A549 (cell line): ENCODE measurements around the gene EPB41L5. TPM values are rescaled to one million over a fixed set of nuclear protein-coding genes. Genes with fewer than 3 reads are reported as not detected.

Experiments used
- ATAC-seq, 2 experiments: fragments of 200-7000 bp in 1 of 2; fragments of >200 bp in 1 of 2; cut with Nextera tagmentation in 1 of 2; cut with Tn5 transposase in 1 of 2; 3 replicates each; pipeline versions ENCODE4 v1.8.0 to v1.9.1; 2018 to 2020; ENCODE audit warnings: mild to moderate bottlenecking in 1 of 2, moderate library complexity in 1 of 2
- CTCF ChIA-PET: fragments of 300-600 bp; sonication (Branson Sonifier 250); formaldehyde crosslinking; extraction: SDS; loops from one replicate; lab custom pipeline; 2021; ENCODE audit warnings: antibody characterized with exemption, inconsistent platforms; lab: Yijun Ruan, JAX
- POLR2A ChIA-PET: fragments of 350-600 bp; formaldehyde crosslinking; extraction: SDS; loops from one replicate; lab custom pipeline; 2021; ENCODE audit warnings: antibody characterized with exemption, inconsistent platforms; lab: Yijun Ruan, JAX
- DNase-seq, 2 experiments: peaks; one replicate each; pipeline versions ENCODE4 v3.0.0 to v3.0.0-alpha.2; 2011 to 2016; ENCODE audit warnings: low read depth in 1 of 2, low spot score in 1 of 2
- FAIRE-seq: peaks from 2 replicates; lab custom pipeline; 2011; peaks lifted over from hg19 to GRCh38; lab: Jason Lieb, UNC
- H3K27ac ChIP-seq, 2 experiments: fragments of >200 bp; sonication (Bioruptor Twin); formaldehyde crosslinking; 3 replicates each; pipeline ENCODE4 v1.5.1; 2016 to 2017
- H3K4me1 ChIP-seq: fragments of >200 bp; sonication (Bioruptor Twin); formaldehyde crosslinking; 3 replicates; pipeline ENCODE4 v1.6.1; 2016
- H3K4me2 ChIP-seq: fragments of >200 bp; sonication (Bioruptor Twin); formaldehyde crosslinking; 3 replicates; pipeline ENCODE4 v1.6.1; 2016
- H3K4me3 ChIP-seq: fragments of >200 bp; sonication (Bioruptor Twin); formaldehyde crosslinking; 3 replicates; pipeline ENCODE4 v1.5.1; 2016
- H3K9me3 ChIP-seq: fragments of >200 bp; sonication (Bioruptor Twin); formaldehyde crosslinking; 3 replicates; pipeline ENCODE4 v1.6.1; 2016
- BHLHE40 ChIP-seq: IDR thresholded peaks from 2 replicates; pipeline ENCODE4 v1.6.1; 2012; ENCODE audit warnings: low read depth, low read length, inconsistent platforms
- CBX2 ChIP-seq: fragments of 200-600 bp; sonication (generic); IDR thresholded peaks from 2 replicates; pipeline ENCODE4 v1.6.1; 2016; ENCODE audit warnings: low read depth, mild to moderate bottlenecking, borderline replicate concordance
- CEBPB ChIP-seq, 2 experiments: fragments of >200 bp in 1 of 2; sonication (Bioruptor Twin) in 1 of 2; formaldehyde crosslinking in 1 of 2; IDR thresholded peaks; 2 replicates each; pipeline ENCODE4 v1.6.1; 2012 to 2016
- CHD2 ChIP-seq: fragments of 150-350 bp; IDR thresholded peaks from 2 replicates; pipeline ENCODE4 v1.6.1; 2014; ENCODE audit warnings: low read length; ENCODE audit not compliant: partially characterized antibody
- CHD4 ChIP-seq: fragments of 200-600 bp; sonication (generic); IDR thresholded peaks from 2 replicates; pipeline ENCODE4 v1.6.1; 2016; ENCODE audit warnings: antibody characterized with exemption, mild to moderate bottlenecking, borderline replicate concordance
- EHF ChIP-seq: fragments of 250-450 bp; sonication (Bioruptor Pico); IDR thresholded peaks from 2 replicates; pipeline ENCODE4 v1.5.0; 2020; ENCODE audit warnings: mild to moderate bottlenecking
- EHMT2 ChIP-seq: fragments of 200-600 bp; sonication (generic); IDR thresholded peaks from 2 replicates; pipeline ENCODE4 v1.6.1; 2016; ENCODE audit warnings: antibody characterized with exemption, low read depth, mild to moderate bottlenecking, moderate library complexity
- FOSL2 ChIP-seq, 2 experiments: fragments of 450-650 bp in 1 of 2; fragments of >200 bp in 1 of 2; sonication (Bioruptor Twin) in 1 of 2; formaldehyde crosslinking; IDR thresholded peaks; 2 replicates each; pipeline versions ENCODE4 v1.5.0 to v1.6.1; 2016 to 2020; ENCODE audit warnings: mild to moderate bottlenecking in 1 of 2, moderate library complexity in 1 of 2
- FOXS1 ChIP-seq: fragments of 250-450 bp; sonication (Bioruptor Pico); IDR thresholded peaks from 2 replicates; pipeline ENCODE4 v1.5.0; 2020; ENCODE audit warnings: mild to moderate bottlenecking, moderate library complexity
- HDAC2 ChIP-seq: fragments of 200-600 bp; sonication (generic); IDR thresholded peaks from 2 replicates; pipeline ENCODE4 v1.6.1; 2016
- HEYL ChIP-seq: fragments of 250-450 bp; sonication (Bioruptor Pico); IDR thresholded peaks from 2 replicates; pipeline ENCODE4 v1.8.0; 2021; ENCODE audit warnings: mild to moderate bottlenecking, moderate library complexity
- HOXA7 ChIP-seq: fragments of 250-450 bp; sonication (Bioruptor Pico); IDR thresholded peaks from 2 replicates; pipeline ENCODE4 v1.5.0; 2020; ENCODE audit warnings: mild to moderate bottlenecking, moderate library complexity
- HOXB13 ChIP-seq: fragments of 250-450 bp; sonication (Bioruptor Pico); IDR thresholded peaks from 2 replicates; pipeline ENCODE4 v1.5.0; 2020; ENCODE audit warnings: low read depth, mild to moderate bottlenecking, moderate library complexity
- HOXB5 ChIP-seq: fragments of 250-450 bp; sonication (Bioruptor Pico); IDR thresholded peaks from 2 replicates; pipeline ENCODE4 v1.5.0; 2020; ENCODE audit warnings: mild to moderate bottlenecking, moderate library complexity
- JUN ChIP-seq, 2 experiments: fragments of >200 bp; sonication (Bioruptor Twin); formaldehyde crosslinking; IDR thresholded peaks; 2 replicates in 1 of 2; 3 replicates in 1 of 2; pipeline ENCODE4 v1.6.1; 2016 to 2017
- KDM5A ChIP-seq: fragments of 200-600 bp; sonication (generic); IDR thresholded peaks from 2 replicates; pipeline ENCODE4 v1.6.1; 2016; ENCODE audit warnings: antibody characterized with exemption, mild to moderate bottlenecking
- MYC ChIP-seq: IDR thresholded peaks from 2 replicates; pipeline ENCODE4 v1.6.1; 2012; ENCODE audit warnings: mild to moderate bottlenecking, inconsistent platforms, low read length, improper control_type of control experiment, borderline replicate concordance
- NPAS2 ChIP-seq: fragments of 250-450 bp; sonication (Bioruptor Pico); IDR thresholded peaks from 2 replicates; pipeline ENCODE4 v1.8.0; 2022; ENCODE audit warnings: mild to moderate bottlenecking, moderate library complexity, borderline replicate concordance
- PHF8 ChIP-seq: fragments of 200-600 bp; sonication (generic); IDR thresholded peaks from 2 replicates; pipeline ENCODE4 v1.6.1; 2016; ENCODE audit warnings: low read depth, mild to moderate bottlenecking, antibody characterized with exemption, moderate library complexity, borderline replicate concordance
- POLR2A ChIP-seq: IDR thresholded peaks from 2 replicates; pipeline ENCODE4 v1.6.1; 2012; ENCODE audit warnings: mild to moderate bottlenecking, low read length
- RCOR1 ChIP-seq: fragments of 150-350 bp; IDR thresholded peaks from 2 replicates; pipeline ENCODE4 v1.6.1; 2014; ENCODE audit warnings: antibody characterized with exemption, low read length, low read depth
- RNF2 ChIP-seq: fragments of 200-600 bp; sonication (generic); IDR thresholded peaks from 2 replicates; pipeline ENCODE4 v1.6.1; 2016; ENCODE audit warnings: low read depth, mild to moderate bottlenecking, antibody characterized with exemption, moderate library complexity, borderline replicate concordance
- SMC3 ChIP-seq: fragments of >200 bp; sonication (Bioruptor Twin); formaldehyde crosslinking; IDR thresholded peaks from 3 replicates; pipeline ENCODE4 v1.6.1; 2018; ENCODE audit warnings: inconsistent platforms
- SREBF2 ChIP-seq: fragments of 450-650 bp; IDR thresholded peaks from 2 replicates; pipeline ENCODE4 v1.6.1; 2014; ENCODE audit warnings: mild to moderate bottlenecking, moderate library complexity
- TP53 ChIP-seq: fragments of 250-450 bp; sonication (Bioruptor Pico); IDR thresholded peaks from 2 replicates; pipeline ENCODE4 v1.5.0; 2021; ENCODE audit warnings: mild to moderate bottlenecking, moderate library complexity
- ZSCAN20 ChIP-seq: fragments of 250-450 bp; sonication (Bioruptor Pico); IDR thresholded peaks from 2 replicates; pipeline ENCODE4 v1.8.0; 2022; ENCODE audit warnings: mild to moderate bottlenecking, moderate library complexity
- WGBS: methylation state at CpG from one replicate; pipeline ENCODE4 v1.1.6; 2017; ENCODE audit errors: missing lambda C conversion rate; 5-methylcytosine and 5-hydroxymethylcytosine counted together
- polyA plus RNA-seq, 4 experiments: library from polyadenylated mRNA; depleted of rRNA in 3 of 4; stranded (reverse); fragments of >200 nt; fragmentation: RNase III in 1 of 4; extraction: RNeasy Plus Mini Kit Qiagen cat#74134 plus additional on column Dnase treatment in 1 of 4; gene quantifications; 2 replicates in 3 of 4; 3 replicates in 1 of 4; pipeline ENCODE4 v1.2.3, GENCODE V29; 2011 to 2017
- TF ChIP-seq, protein P1 (sequence below): fragments of 150-350 bp; IDR thresholded peaks from 2 replicates; pipeline ENCODE4 v1.6.1; 2014; ENCODE audit warnings: low read depth, mild to moderate bottlenecking, low read length
- TF ChIP-seq, protein P2 (sequence below): fragments of 450-650 bp; IDR thresholded peaks from 2 replicates; pipeline ENCODE4 v1.6.1; 2014; ENCODE audit warnings: antibody characterized with exemption
- TF ChIP-seq, protein P3 (sequence below): fragments of >200 bp; sonication (Bioruptor Twin); formaldehyde crosslinking; IDR thresholded peaks from 3 replicates; pipeline ENCODE4 v1.6.1; 2016
- TF ChIP-seq, protein P4 (sequence below): fragments of 250-450 bp; sonication (Bioruptor Pico); IDR thresholded peaks from 2 replicates; pipeline ENCODE4 v1.5.0; 2020; ENCODE audit warnings: low read depth, mild to moderate bottlenecking, moderate library complexity
- TF ChIP-seq, protein P5 (sequence below): fragments of >200 bp; sonication (Bioruptor Twin); formaldehyde crosslinking; IDR thresholded peaks from 3 replicates; pipeline ENCODE4 v1.5.1; 2016
- TF ChIP-seq, protein P6 (sequence below): IDR thresholded peaks from 2 replicates; pipeline ENCODE4 v1.6.1; 2012
- TF ChIP-seq, protein P7 (sequence below): IDR thresholded peaks from 2 replicates; pipeline ENCODE4 v1.6.1; 2012; ENCODE audit warnings: low read depth, borderline replicate concordance

Gene EPB41L5
- polyA plus RNA-seq, 2 of the 4 experiments (the other 2 are of a cell fraction), result 5.8 to 33.0 TPM

DNA sequence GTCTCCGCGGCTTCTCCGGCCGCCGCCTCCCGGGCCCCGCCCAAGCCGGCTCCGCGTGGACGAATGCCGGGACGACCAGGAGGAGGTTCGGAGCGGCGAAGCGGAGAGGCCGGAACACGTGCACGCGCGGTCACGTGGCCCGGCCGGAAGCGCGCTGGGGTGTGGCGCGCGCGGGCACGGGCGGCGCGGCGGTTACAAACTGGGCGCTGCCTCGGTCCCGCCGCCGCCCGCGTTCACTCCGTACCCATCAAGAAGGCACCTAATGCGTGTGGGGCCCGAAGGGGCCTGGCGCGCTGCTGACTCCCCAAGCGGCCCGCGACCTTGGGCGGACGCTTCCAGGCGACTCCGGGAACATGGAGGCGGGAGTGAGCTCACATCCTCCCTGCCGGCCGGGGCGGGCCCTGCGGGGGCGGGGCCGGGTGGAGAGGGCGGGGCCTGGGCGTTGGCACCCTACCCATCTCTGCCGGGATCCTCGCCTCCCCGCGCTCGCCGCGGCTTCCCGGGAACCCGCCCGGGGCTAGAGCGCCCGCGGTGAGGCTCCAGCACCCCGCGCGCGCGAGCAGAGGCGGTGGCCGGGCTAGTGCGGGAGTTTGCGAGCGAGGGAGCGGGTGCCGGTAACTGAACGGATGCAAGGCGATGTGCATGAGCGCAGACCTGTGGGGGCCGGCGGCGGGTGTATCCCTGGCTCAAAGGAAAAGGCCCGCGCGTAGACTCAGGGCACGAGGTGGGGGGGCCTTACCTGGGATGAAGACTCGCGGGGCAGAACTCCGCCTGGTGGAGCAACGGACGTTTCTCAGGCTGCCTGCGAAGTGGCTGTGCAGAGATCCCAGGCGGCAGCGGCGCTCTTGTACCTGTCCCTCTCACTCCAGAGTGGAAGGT lies 210.4 kb downstream of the EPB41L5 start, which contains the start of gene TMEM185B:
Gene TMEM185B (minus strand): TSS at position 367 of the 879 bp plus-strand sequence. CDS start 424 bp downstream, outside the sequence.
- WGBS, result 2% methylated on average over 37 of the region's 108 CpGs
- H3K27ac ChIP-seq, result peak within 1 kb of the TSS; percentile 93 to 94
- peaks cover 22% of the 10 kb centered on the region for H3K4me1 ChIP-seq
- peak within 1 kb of the TSS; percentile 48 for H3K4me3 ChIP-seq
- ChIA-PET POLR2A (interaction anchor here (0.5 to 1.0 kb wide), 10 partner anchors 9 to 544 kb away, joined by 3 to 15 read pairs (median 4); partner anchors contain the start of genes PTPN4, RALB and TMEM177), CTCF (interaction anchor here (0.5 to 1.5 kb wide), 4 partner anchors 90 to 550 kb away, joined by 3 read pairs; no protein-coding TSS in a partner anchor)
- ATAC-seq (peak; percentile 85 to 93), FAIRE-seq (no peak), DNase-seq (peak; percentile 82 to 91)
- no peaks in the 10 kb centered on the region for H3K9me3 ChIP-seq
- H3K4me2 ChIP-seq, result peak within 1 kb of the TSS; percentile 88
- TF ChIP-seq HOXB5 (CRISPR knock-in tag) (peak; percentile 87), KDM5A (no peak), TP53 (CRISPR knock-in tag) (peak; percentile 93), PHF8 (peak; percentile 95), POLR2A (peak; percentile 42), HOXA7 (no peak), SREBF2 (no peak), CBX2 (no peak), JUN (IDR thresholded peaks at IDR 0.05) (peak; percentile 84 to 94), CEBPB (IDR thresholded peaks at IDR 0.05) (no peak), HDAC2 (no peak), SMC3 (peak; percentile 50), HOXB13 (CRISPR knock-in tag) (peak; percentile 95; the same call in 1 of the 2 replicates), CHD2 (no peak), EHMT2 (no peak), EHF (CRISPR knock-in tag) (peak; percentile 89), CHD4 (no peak), MYC (peak; percentile 80), ZSCAN20 (CRISPR knock-in tag) (peak; percentile 83; the same call in 1 of the 2 replicates), NPAS2 (CRISPR knock-in tag) (peak; percentile 99), BHLHE40 (peak; percentile 75), RCOR1 (no peak), FOXS1 (no peak; the same call in 1 of the 2 replicates), FOSL2 (IDR thresholded peaks at IDR 0.05) (no peak), FOSL2 (CRISPR knock-in tag; IDR thresholded peaks at IDR 0.05) (peak; percentile 27), RNF2 (0 out of 2 replicates have a peak, but pooled peaks have one; percentile 68), HEYL (CRISPR knock-in tag) (0 out of 2 replicates have a peak, but pooled peaks have one; percentile 82)
- TF ChIP-seq, protein P1, sequence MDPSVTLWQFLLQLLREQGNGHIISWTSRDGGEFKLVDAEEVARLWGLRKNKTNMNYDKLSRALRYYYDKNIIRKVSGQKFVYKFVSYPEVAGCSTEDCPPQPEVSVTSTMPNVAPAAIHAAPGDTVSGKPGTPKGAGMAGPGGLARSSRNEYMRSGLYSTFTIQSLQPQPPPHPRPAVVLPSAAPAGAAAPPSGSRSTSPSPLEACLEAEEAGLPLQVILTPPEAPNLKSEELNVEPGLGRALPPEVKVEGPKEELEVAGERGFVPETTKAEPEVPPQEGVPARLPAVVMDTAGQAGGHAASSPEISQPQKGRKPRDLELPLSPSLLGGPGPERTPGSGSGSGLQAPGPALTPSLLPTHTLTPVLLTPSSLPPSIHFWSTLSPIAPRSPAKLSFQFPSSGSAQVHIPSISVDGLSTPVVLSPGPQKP, result no peak
- TF ChIP-seq, protein P2, sequence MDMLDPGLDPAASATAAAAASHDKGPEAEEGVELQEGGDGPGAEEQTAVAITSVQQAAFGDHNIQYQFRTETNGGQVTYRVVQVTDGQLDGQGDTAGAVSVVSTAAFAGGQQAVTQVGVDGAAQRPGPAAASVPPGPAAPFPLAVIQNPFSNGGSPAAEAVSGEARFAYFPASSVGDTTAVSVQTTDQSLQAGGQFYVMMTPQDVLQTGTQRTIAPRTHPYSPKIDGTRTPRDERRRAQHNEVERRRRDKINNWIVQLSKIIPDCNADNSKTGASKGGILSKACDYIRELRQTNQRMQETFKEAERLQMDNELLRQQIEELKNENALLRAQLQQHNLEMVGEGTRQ, result peak; percentile 83
- TF ChIP-seq, protein P3, sequence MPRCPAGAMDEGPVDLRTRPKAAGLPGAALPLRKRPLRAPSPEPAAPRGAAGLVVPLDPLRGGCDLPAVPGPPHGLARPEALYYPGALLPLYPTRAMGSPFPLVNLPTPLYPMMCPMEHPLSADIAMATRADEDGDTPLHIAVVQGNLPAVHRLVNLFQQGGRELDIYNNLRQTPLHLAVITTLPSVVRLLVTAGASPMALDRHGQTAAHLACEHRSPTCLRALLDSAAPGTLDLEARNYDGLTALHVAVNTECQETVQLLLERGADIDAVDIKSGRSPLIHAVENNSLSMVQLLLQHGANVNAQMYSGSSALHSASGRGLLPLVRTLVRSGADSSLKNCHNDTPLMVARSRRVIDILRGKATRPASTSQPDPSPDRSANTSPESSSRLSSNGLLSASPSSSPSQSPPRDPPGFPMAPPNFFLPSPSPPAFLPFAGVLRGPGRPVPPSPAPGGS, result peak; percentile 95
- TF ChIP-seq, protein P4, sequence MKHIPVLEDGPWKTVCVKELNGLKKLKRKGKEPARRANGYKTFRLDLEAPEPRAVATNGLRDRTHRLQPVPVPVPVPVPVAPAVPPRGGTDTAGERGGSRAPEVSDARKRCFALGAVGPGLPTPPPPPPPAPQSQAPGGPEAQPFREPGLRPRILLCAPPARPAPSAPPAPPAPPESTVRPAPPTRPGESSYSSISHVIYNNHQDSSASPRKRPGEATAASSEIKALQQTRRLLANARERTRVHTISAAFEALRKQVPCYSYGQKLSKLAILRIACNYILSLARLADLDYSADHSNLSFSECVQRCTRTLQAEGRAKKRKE, result peak; percentile 92
- TF ChIP-seq, protein P5, sequence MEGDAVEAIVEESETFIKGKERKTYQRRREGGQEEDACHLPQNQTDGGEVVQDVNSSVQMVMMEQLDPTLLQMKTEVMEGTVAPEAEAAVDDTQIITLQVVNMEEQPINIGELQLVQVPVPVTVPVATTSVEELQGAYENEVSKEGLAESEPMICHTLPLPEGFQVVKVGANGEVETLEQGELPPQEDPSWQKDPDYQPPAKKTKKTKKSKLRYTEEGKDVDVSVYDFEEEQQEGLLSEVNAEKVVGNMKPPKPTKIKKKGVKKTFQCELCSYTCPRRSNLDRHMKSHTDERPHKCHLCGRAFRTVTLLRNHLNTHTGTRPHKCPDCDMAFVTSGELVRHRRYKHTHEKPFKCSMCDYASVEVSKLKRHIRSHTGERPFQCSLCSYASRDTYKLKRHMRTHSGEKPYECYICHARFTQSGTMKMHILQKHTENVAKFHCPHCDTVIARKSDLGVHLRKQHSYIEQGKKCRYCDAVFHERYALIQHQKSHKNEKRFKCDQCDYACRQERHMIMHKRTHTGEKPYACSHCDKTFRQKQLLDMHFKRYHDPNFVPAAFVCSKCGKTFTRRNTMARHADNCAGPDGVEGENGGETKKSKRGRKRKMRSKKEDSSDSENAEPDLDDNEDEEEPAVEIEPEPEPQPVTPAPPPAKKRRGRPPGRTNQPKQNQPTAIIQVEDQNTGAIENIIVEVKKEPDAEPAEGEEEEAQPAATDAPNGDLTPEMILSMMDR, result peak; percentile 33; the same call in 1 of the 3 replicates
- TF ChIP-seq, protein P6, sequence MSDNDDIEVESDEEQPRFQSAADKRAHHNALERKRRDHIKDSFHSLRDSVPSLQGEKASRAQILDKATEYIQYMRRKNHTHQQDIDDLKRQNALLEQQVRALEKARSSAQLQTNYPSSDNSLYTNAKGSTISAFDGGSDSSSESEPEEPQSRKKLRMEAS, result peak; percentile 99
- TF ChIP-seq, protein P7, sequence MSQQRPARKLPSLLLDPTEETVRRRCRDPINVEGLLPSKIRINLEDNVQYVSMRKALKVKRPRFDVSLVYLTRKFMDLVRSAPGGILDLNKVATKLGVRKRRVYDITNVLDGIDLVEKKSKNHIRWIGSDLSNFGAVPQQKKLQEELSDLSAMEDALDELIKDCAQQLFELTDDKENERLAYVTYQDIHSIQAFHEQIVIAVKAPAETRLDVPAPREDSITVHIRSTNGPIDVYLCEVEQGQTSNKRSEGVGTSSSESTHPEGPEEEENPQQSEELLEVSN, result peak; percentile 95
